ENCODE data around the gene MCC. TPM values are rescaled to one million over a fixed set of nuclear protein-coding genes. Genes with fewer than 3 reads are reported as not detected.

Gene MCC
- total and polyA plus RNA-seq, 2 donors from 2014 or later: 2.4 to 20.6 TPM

GRCh38 chr5:113338628-113339027, 149.6 kb downstream of the MCC start:
- Histone ChIP-seq H3K4me1 (ENCODE audit: control insufficient read depth in 2 of 3, insufficient read depth in 2 of 3, low read depth in 1 of 3, low read length in 3 of 3) (peaks cover 0 to 3% (median 0%) of the 10 kb centered on the region in 3 donors), H3K36me3 (ENCODE audit: control insufficient read depth in 2 of 3, insufficient read depth in 3 of 3, low read length in 3 of 3) (no peaks in the 10 kb centered on the region), H3K27me3 (ENCODE audit: control insufficient read depth, insufficient read depth, low read length) (no peaks in the 10 kb centered on the region), H3K27ac (ENCODE audit: low read depth in 2 of 2, low read length in 2 of 2) (no peak overlapping the region), H3K9ac (ENCODE audit: low read length in 3 of 3) (no peak overlapping the region), H3K4me3 (ENCODE audit: low read length in 3 of 3) (no peak overlapping the region), H3K9me3 (ENCODE audit: control insufficient read depth in 2 of 3, insufficient read depth in 1 of 3, low read length in 3 of 3) (no peaks in the 10 kb centered on the region)
- TF ChIP-seq CTCF (IDR thresholded peaks at IDR 0.05; ENCODE audit: borderline replicate concordance, extremely low read depth, insufficient read depth): no peak
- intact Hi-C loops (cut with DNase I): loop anchor here (10.0 kb wide), 1 partner anchor 344 kb away; no protein-coding TSS in a partner anchor
- DNase-seq: no peak
- FAIRE-seq: no peak

GRCh38 chr5:113337515-113338415, 150.5 kb downstream of the MCC start:
- DNase-seq (peak in 1 of 5 donors; percentile 39), FAIRE-seq (no peak)
- intact Hi-C loops (cut with DNase I): loop anchor here (10.0 kb wide), 1 partner anchor 343 kb away; no protein-coding TSS in a partner anchor
- TF ChIP-seq CTCF (IDR thresholded peaks at IDR 0.05; ENCODE audit: borderline replicate concordance, extremely low read depth, insufficient read depth): no peak
- Histone ChIP-seq H3K4me3 (ENCODE audit: low read length in 3 of 3) (no peak overlapping the region), H3K9me3 (ENCODE audit: control insufficient read depth in 2 of 3, insufficient read depth in 1 of 3, low read length in 3 of 3) (no peaks in the 10 kb centered on the region), H3K36me3 (ENCODE audit: control insufficient read depth in 2 of 3, insufficient read depth in 3 of 3, low read length in 3 of 3) (no peaks in the 10 kb centered on the region), H3K4me1 (ENCODE audit: control insufficient read depth in 2 of 3, insufficient read depth in 2 of 3, low read depth in 1 of 3, low read length in 3 of 3) (peaks cover 0 to 3% (median 0%) of the 10 kb centered on the region in 3 donors), H3K9ac (ENCODE audit: low read length in 3 of 3) (no peak overlapping the region), H3K27me3 (ENCODE audit: control insufficient read depth, insufficient read depth, low read length) (no peaks in the 10 kb centered on the region), H3K27ac (ENCODE audit: low read depth in 2 of 2, low read length in 2 of 2) (no peak overlapping the region)

- TF ChIP-seq CTCF (IDR thresholded peaks at IDR 0.05; ENCODE audit: borderline replicate concordance, extremely low read depth, insufficient read depth): peak; percentile 43
- no peak for FAIRE-seq
- Histone ChIP-seq H3K27ac (ENCODE audit: low read depth in 2 of 2, low read length in 2 of 2) (no peak overlapping the region), H3K4me1 (ENCODE audit: control insufficient read depth in 2 of 3, insufficient read depth in 2 of 3, low read depth in 1 of 3, low read length in 3 of 3) (peaks cover 0 to 3% (median 0%) of the 10 kb centered on the region in 3 donors), H3K27me3 (ENCODE audit: control insufficient read depth, insufficient read depth, low read length) (no peaks in the 10 kb centered on the region), H3K9ac (ENCODE audit: low read length in 3 of 3) (no peak overlapping the region), H3K4me3 (ENCODE audit: low read length in 3 of 3) (no peak overlapping the region), H3K9me3 (ENCODE audit: control insufficient read depth in 2 of 3, insufficient read depth in 1 of 3, low read length in 3 of 3) (no peaks in the 10 kb centered on the region), H3K36me3 (ENCODE audit: control insufficient read depth in 2 of 3, insufficient read depth in 3 of 3, low read length in 3 of 3) (no peaks in the 10 kb centered on the region)
- peak; percentile 32 to 92 (median 58) for DNase-seq
- intact Hi-C loops (cut with DNase I): loop anchor here (10.0 kb wide), 1 partner anchor 342 kb away; no protein-coding TSS in a partner anchor
Measured at GRCh38 chr5:113336975-113337374, 151.3 kb downstream of the MCC start.

Data from kidney (tissue), 14 donors.